GM12891 (cell line): Measurements from ENCODE around the gene RNF130.

Experiments used
- POLR2A ChIP-seq: IDR thresholded peaks from 2 replicates; pipeline ENCODE4 v1.6.1; 2011; ENCODE audit warnings: low read depth, low read length, control low read depth
- POLR2AphosphoS5 ChIP-seq: IDR thresholded peaks from 2 replicates; pipeline ENCODE4 v1.6.1; 2011; ENCODE audit warnings: low read depth, low read length, control low read depth
- POU2F2 ChIP-seq: IDR thresholded peaks from 2 replicates; pipeline ENCODE4 v1.6.1; 2011; ENCODE audit warnings: low read depth, mild to moderate bottlenecking, control low read depth, low read length, moderate library complexity
- SPI1 ChIP-seq: IDR thresholded peaks from 2 replicates; pipeline ENCODE4 v1.6.1; 2011; ENCODE audit warnings: low read depth, low read length, control low read depth
- TAF1 ChIP-seq: IDR thresholded peaks from 2 replicates; pipeline ENCODE4 v1.6.1; 2011; ENCODE audit warnings: low read depth, low read length, control low read depth

GRCh38 chr5:179960204-179960831 is 111.2 kb downstream of the RNF130 start:
- TF ChIP-seq TAF1, result no peak
- TF ChIP-seq POLR2A, result no peak
- TF ChIP-seq POLR2AphosphoS5, result no peak
- TF ChIP-seq SPI1, result no peak
- no peak for TF ChIP-seq POU2F2
